Breast epithelium (tissue), 3 donors: ENCODE results near the gene SPATA1.

Experiments
- CTCF ChIP-seq, 3 donors: fragments of 450-650 bp; IDR thresholded peaks; one replicate each; pipeline ENCODE4 v1.5.1; 2016 to 2017; ENCODE audit warnings: antibody characterized with exemption in 3 of 3, mild to moderate bottlenecking in 3 of 3, moderate library complexity in 3 of 3
- POLR2A ChIP-seq: fragments of 450-650 bp; IDR thresholded peaks from one replicate; pipeline ENCODE4 v1.6.1; 2016; ENCODE audit warnings: antibody characterized with exemption, mild to moderate bottlenecking, moderate library complexity

GRCh38 chr1:84541679-84542078 is 35.5 kb downstream of the SPATA1 start:
- TF ChIP-seq CTCF (IDR thresholded peaks at IDR 0.05) (peak in 1 of 3 donors; percentile 10), POLR2A (no peak)
